GM19463 (cell line): Measurements from ENCODE around the gene RNF224.
A peak's percentile ranks its signal among the peaks of the same experiment; 100 is the strongest.
"Not testable (repeated sequence)": the region's sequence is repeated elsewhere in the genome, so short reads cannot be mapped to it uniquely, and the experiment has no call there.

ENCODE experiments used
- ATAC-seq: cut with Tn5 transposase; IDR thresholded peaks from one replicate; pipeline ENCODE4 v1.9.1; 2021; ENCODE audit warnings: mild to moderate bottlenecking, moderate library complexity; ENCODE audit not compliant: unreplicated experiment

RNF224 gene

GRCh38 chr9:137236936-137237421, 9.7 kb downstream of the RNF224 start:
- no peak for ATAC-seq

GRCh38 chr9:137237759-137238726, 10.7 kb downstream of the RNF224 start:
- no peak for ATAC-seq

GRCh38 chr9:137239541-137240200, 12.4 kb downstream of the RNF224 start:
- not testable (repeated sequence) for ATAC-seq

GRCh38 chr9:137240318-137240840, 13.1 kb downstream of the RNF224 start:
- peak; percentile 25 for ATAC-seq

GRCh38 chr9:137240841-137241489, 13.7 kb downstream of the RNF224 start, which contains the start of gene TUBB4B:
TSS of gene TUBB4B (plus strand) at chr9:137241287. CDS start at chr9:137241361, 74 bp downstream.
- peak; percentile 77 for ATAC-seq

GRCh38 chr9:137241490-137242268, 14.4 kb downstream of the RNF224 start:
- ATAC-seq = peak; percentile 1

GRCh38 chr9:137242269-137243203, 15.2 kb downstream of the RNF224 start:
- ATAC-seq = no peak

GRCh38 chr9:137243266-137243625, 15.9 kb downstream of the RNF224 start:
- not testable (repeated sequence) for ATAC-seq

- ATAC-seq = no peak
These were observed 16.6 kb downstream of the RNF224 start for GRCh38 chr9:137243626-137244485.

GRCh38 chr9:137244486-137245449, 17.5 kb downstream of the RNF224 start:
- ATAC-seq = no peak

GRCh38 chr9:137245450-137246421, 18.4 kb downstream of the RNF224 start:
- no peak for ATAC-seq

- ATAC-seq = no peak
These were observed 20.0 kb downstream of the RNF224 start for GRCh38 chr9:137247135-137247915.

- ATAC-seq = no peak
These were observed 20.5 kb downstream of the RNF224 start for GRCh38 chr9:137247916-137248175.

- ATAC-seq = no peak
These were observed 23.3 kb downstream of the RNF224 start for GRCh38 chr9:137250329-137251193.

- ATAC-seq = no peak
These were observed 23.8 kb downstream of the RNF224 start, which contains the start of gene STPG3 for GRCh38 chr9:137251194-137251461. TSS of gene STPG3 (plus strand) at chr9:137251286. CDS start at chr9:137251287, 1 bp downstream.
